Activated naive CD8-positive, alpha-beta T cell treated with anti-CD3 and anti-CD28 coated beads for 36 hours (primary cell): ENCODE results near the gene P2RX3. TPM values are rescaled to one million over a fixed set of nuclear protein-coding genes. Genes with fewer than 3 reads are reported as not detected.
A peak's percentile ranks its signal among the peaks of the same experiment; 100 is the strongest.

Experiments
- DNase-seq: peaks from one replicate; pipeline ENCODE4 v3.0.0; 2021
- H3K27ac Mint-ChIP-seq: one replicate; pipeline ENCODE4 v1.8.0; 2022; ENCODE audit warnings: mild to moderate bottlenecking, moderate library complexity, mixed read lengths
- H3K27me3 Mint-ChIP-seq: one replicate; pipeline ENCODE4 v1.8.0; 2022; ENCODE audit warnings: mild to moderate bottlenecking, mixed read lengths
- H3K36me3 Mint-ChIP-seq: one replicate; pipeline ENCODE4 v1.8.0; 2021; ENCODE audit warnings: mild to moderate bottlenecking, mixed read lengths
- H3K4me1 Mint-ChIP-seq: one replicate; pipeline ENCODE4 v1.8.0; 2021; ENCODE audit warnings: mixed read lengths
- H3K4me3 Mint-ChIP-seq: one replicate; pipeline ENCODE4 v1.8.0; 2022; ENCODE audit warnings: mild to moderate bottlenecking, moderate library complexity, mixed read lengths
- H3K9me3 Mint-ChIP-seq: one replicate; pipeline ENCODE4 v1.8.0; 2022; ENCODE audit warnings: mixed read lengths
- total RNA-seq, 2 experiments: library from RNA; stranded (reverse); gene quantifications; one replicate each; pipeline ENCODE4 v1.2.3, GENCODE V29; 2021

Gene P2RX3
- total RNA-seq, 2 experiments from 2014 or later = not detected

DNA sequence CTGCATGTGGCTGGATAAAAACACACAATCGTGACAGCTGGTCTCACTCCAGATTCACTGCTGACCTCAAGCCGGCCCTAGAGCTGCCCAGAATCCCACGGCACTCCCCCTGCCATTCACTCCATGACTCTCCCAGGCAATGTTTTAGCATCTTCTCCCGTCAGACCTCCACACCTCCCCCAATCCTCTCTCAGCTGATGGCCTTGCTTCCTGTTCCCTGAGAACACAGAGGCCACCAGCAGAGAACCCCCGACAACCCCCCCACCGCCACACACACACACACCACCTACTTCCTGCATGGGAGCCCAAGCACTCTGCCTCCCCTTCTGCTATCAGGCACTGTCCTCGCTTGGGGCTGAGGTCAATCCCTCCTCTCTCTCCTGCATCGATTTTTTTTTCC is 22.7 kb upstream of the P2RX3 start:
- Mint-ChIP-seq H3K27ac (no peak overlapping the region), H3K36me3 (peaks cover 10% of the 10 kb centered on the region), H3K27me3 (no peaks in the 10 kb centered on the region), H3K4me1 (peaks cover 9% of the 10 kb centered on the region), H3K4me3 (no peak overlapping the region), H3K9me3 (no peaks in the 10 kb centered on the region)
- DNase-seq = no peak

DNA sequence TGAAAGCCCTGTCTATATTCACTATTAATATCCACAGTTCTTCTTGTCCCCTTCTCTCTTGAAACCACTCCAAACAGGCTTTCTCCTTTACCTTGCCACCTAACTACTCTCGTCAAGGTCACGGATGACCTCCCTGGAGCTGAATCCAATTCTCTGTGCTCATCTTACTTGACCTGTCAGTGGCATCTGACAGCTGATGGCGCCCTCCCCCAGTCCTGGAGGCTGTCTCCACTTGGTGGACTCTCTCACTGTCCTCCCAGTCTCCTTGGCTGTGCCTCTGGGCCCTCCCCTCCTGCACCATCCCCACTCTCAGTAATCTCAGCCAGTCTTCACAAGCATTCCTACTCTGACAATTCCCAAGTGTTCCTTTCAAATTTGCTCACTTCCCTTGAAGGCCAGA is 22.1 kb upstream of the P2RX3 start:
- peaks cover 4% of the 10 kb centered on the region for H3K4me1 Mint-ChIP-seq
- H3K27ac Mint-ChIP-seq = no peak overlapping the region
- DNase-seq = no peak
- no peaks in the 10 kb centered on the region for H3K9me3 Mint-ChIP-seq
- no peak overlapping the region for H3K4me3 Mint-ChIP-seq
- peaks cover 14% of the 10 kb centered on the region for H3K36me3 Mint-ChIP-seq
- H3K27me3 Mint-ChIP-seq = no peaks in the 10 kb centered on the region

DNA sequence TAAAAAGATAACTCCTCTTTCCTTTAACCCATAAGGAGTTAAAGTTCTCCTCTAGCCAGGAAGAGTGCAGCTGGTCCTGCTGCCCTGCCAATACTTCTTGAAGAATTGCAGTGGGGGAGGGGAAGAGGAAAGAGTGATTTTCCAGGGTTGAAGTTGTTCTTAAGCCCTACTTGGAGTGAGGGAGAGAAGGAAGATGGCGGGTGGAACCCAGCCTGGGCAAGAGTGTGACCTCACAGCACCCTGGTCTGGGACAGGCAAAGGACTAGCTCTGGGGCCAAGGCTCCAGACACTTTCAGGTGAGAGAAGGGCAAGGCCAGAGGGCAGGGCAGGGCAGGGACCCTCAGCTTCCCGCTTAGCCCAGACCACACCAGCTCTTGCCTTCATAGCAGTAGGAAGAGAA is 20.0 kb upstream of the P2RX3 start:
- no peak for DNase-seq
- no peaks in the 10 kb centered on the region for H3K27me3 Mint-ChIP-seq
- H3K36me3 Mint-ChIP-seq = peaks cover 11% of the 10 kb centered on the region
- H3K4me1 Mint-ChIP-seq = peaks cover 6% of the 10 kb centered on the region
- H3K9me3 Mint-ChIP-seq = no peaks in the 10 kb centered on the region
- no peak overlapping the region for H3K27ac Mint-ChIP-seq
- H3K4me3 Mint-ChIP-seq = no peak overlapping the region

DNA sequence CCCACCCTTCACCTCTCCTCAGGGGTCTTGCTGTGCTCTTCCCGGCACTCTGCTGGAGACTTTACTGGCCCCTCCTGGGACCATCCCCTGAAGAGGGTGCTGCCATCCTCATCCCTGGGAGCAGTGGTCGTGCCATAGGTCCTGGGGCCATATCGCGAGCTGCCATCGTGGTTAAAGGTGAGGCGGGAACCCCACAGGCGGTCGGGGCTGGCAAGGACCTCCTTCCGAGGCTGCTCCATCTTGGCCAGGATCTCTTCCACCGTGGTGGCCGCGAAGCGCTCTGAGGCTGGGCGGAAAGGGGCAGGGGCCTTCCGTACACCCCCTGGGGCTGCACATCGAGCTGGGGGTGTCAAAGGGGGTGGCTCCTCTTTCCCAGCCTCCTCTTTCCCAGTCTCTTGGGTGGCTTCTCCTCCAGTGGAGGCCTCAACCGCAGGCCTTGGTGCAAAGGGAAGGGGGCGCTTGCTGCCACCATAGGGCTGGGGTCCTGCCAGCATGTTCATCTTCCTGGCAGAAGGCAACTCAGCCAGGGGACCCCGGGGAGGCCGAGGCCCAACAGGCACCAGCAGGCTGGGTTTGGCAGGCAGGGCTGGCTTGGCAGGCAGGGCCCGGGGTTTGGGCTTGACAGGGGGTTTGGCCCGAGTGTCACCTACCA is 18.0 kb upstream of the P2RX3 start:
- peaks cover 8% of the 10 kb centered on the region for H3K36me3 Mint-ChIP-seq
- no peak overlapping the region for H3K4me3 Mint-ChIP-seq

DNA sequence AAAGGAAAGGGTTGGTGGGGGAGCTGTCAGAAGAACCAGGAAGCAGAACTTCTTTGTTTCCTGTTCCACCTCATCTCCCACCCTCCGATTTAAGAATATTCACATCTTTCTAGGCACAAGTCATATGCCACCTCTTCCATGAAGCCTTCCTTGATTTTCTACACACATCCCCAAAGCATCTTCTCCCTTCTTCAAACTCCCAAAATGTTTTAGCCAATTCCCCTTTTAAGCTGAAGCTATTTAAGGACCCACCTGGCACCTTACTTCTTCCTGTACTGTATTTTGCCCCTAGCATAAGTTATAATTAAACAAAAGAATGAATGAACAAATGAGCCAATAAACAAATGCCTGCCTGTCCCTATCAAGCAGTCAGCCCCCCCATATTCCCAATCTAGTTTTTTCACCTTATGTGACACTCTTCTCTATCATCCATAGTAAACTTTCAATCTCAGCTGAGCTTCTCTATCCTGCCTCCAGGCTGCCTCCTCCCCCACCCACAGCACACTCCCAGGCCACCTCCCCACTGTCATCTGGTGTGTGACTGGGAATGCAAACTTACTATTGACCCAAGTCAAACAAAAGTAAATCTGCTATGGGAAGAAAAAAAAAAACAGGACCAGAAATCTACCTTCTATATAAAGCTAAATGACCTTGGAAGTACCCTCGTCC is 17.3 kb upstream of the P2RX3 start:
- H3K27ac Mint-ChIP-seq = no peak overlapping the region
- peaks cover 20% of the 10 kb centered on the region for H3K4me1 Mint-ChIP-seq
- no peak for DNase-seq
- H3K36me3 Mint-ChIP-seq = peaks cover 14% of the 10 kb centered on the region
- no peaks in the 10 kb centered on the region for H3K27me3 Mint-ChIP-seq
- H3K4me3 Mint-ChIP-seq = no peak overlapping the region
- H3K9me3 Mint-ChIP-seq = no peaks in the 10 kb centered on the region

More for the DNA sequence above, 18.0 kb upstream of the P2RX3 start:
- Mint-ChIP-seq H3K27ac (no peak overlapping the region), H3K4me1 (peaks cover 13% of the 10 kb centered on the region), H3K9me3 (no peaks in the 10 kb centered on the region), H3K27me3 (no peaks in the 10 kb centered on the region)
- DNase-seq = no peak

DNA sequence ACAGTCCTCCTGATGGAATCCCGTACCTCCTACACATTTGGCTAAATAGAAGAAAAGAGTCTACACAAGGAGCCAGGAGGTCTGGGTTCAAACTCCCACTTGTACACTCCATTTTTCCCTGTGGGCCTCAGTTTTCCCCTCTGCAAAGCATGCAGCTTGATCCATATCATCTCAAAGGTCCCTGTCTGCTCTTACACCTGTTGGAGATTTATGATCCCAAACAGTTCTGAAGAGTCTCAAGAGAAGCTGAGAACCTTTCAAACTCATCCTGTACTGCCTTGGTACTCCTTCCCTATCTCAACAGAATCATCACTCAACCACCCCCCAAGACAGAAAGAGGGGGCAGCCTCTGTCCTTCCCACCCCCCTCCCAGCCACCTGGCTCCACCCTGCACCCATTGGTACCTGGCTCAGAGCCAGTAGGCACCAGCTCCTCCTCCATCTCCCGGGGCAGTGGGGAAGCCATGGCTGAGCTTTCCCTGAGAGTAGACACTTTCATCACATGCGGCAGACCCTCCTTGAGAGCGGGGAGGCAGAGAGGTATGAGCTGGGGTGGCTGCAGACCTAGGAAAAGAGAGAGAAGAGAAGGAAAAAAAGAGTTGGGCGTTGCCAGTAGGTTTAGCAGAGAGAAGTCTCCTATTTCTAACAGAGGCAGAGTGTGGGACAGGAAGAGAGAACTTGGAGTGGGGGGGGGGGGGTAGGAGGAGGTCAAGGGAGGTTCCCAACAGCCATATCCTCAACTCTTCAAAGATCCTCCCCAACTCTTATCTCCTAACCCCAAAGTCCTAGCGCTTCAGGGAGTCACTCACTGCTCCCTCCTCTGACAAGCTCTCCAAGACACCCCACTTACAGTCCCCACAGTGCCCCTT is 16.5 kb upstream of the P2RX3 start:
- H3K27ac Mint-ChIP-seq = no peak overlapping the region
- DNase-seq = no peak
- H3K4me3 Mint-ChIP-seq = no peak overlapping the region
- peaks cover 22% of the 10 kb centered on the region for H3K36me3 Mint-ChIP-seq
- no peaks in the 10 kb centered on the region for H3K9me3 Mint-ChIP-seq
- peaks cover 28% of the 10 kb centered on the region for H3K4me1 Mint-ChIP-seq
- no peaks in the 10 kb centered on the region for H3K27me3 Mint-ChIP-seq

DNA sequence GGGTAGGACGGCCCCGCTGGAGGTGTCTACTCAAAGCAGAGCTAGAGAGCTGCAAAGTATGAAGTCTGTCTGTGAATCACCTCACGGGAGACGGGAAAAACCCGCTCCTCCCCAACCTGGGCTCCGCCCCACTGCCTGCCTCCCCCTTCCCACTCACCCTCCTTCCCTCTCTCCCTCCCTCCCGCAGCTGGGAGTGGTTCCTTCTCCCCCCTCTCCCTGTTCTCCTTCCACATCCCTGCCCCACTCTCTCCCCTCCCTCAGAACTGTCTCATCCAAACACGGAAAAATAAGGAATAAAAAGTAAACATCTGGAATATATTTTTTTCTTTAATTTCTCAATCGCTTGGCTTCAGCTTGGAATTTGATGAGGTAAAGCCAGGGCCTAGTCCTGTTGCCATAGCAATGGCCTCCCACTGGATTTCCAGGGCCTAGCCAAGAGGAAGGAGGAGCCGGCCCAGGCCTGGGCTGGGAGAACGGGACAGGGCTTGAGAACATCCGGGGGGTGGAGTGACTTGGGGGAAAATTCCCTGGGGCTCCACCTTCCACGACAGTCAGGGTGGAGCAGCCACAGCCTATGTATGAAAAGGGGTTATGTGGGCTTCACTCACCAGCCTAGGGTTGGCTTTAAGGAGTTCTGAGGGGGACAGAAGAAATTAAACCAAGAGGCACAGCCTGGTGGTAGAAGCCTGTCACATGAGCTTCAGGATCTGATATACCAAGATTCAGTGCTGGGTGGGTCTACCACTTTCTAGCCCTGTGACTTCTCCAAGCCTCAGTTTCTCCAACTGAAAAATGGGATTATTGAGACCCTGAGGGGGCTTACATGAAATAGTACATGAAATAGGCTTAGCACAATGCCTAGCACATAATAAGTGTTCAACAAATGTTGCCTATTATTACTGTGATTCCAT is 15.6 kb upstream of the P2RX3 start:
- Mint-ChIP-seq H3K27me3 (no peaks in the 10 kb centered on the region), H3K9me3 (no peaks in the 10 kb centered on the region), H3K36me3 (peaks cover 31% of the 10 kb centered on the region), H3K4me1 (peaks cover 30% of the 10 kb centered on the region), H3K4me3 (peak overlapping the region; percentile 29), H3K27ac (no peak overlapping the region)
- DNase-seq = peak; percentile 15

DNA sequence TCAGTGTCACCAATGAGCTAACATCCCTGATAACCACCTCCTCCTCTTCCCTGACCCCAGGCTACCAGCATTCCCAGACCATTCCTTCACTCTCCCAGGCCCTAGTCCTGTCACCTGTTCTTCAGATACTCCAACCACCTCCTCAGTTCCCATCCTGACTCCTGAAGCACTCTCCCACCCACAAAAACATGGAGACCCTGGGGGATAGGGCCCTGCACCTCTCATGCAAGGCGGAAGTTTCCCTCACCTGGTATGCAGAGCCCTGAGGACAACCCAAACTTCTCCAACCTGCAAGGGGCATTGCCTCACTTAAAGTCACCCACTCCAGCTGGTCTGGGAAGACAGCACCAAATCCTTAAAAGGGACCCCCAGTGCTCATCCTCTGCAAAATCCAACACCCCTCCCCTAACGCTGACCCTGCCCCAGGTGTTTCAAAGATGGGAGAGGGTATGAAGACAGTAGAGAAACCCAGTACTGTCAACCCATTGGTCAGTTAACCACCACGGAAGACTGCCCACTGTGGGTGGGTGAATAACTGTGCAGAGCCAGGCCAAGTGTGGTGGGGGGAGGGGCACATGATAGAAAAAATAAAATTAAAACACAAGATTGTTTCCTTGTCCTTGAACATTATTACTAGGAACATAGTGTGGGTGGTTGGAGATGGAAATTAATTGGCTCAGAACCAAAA is 14.8 kb upstream of the P2RX3 start:
- peak overlapping the region; percentile 83 for H3K4me3 Mint-ChIP-seq
- peaks cover 36% of the 10 kb centered on the region for H3K36me3 Mint-ChIP-seq
- H3K9me3 Mint-ChIP-seq = no peaks in the 10 kb centered on the region
- peak overlapping the region; percentile 53 for H3K27ac Mint-ChIP-seq
- H3K4me1 Mint-ChIP-seq = peaks cover 30% of the 10 kb centered on the region
- no peak for DNase-seq
- no peaks in the 10 kb centered on the region for H3K27me3 Mint-ChIP-seq

DNA sequence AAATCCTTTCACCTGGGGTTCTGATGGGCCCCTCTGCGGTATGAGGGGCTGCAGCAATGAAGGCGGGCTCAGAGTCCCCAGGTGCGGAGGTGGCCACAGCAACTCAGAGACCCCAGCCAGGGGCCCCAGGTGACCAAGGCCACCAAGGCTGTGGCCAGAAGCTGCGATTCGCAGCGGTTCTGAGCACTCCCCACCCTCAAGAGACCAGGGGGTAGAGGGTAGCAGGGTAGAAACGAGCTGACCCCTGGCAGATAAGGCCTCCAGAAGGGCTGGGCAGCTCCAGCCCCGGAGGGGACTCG is 14.3 kb upstream of the P2RX3 start:
- DNase-seq = no peak
- Mint-ChIP-seq H3K36me3 (peaks cover 41% of the 10 kb centered on the region), H3K4me3 (peak overlapping the region; percentile 83), H3K4me1 (peaks cover 32% of the 10 kb centered on the region), H3K27me3 (no peaks in the 10 kb centered on the region), H3K27ac (peak overlapping the region; percentile 79), H3K9me3 (no peaks in the 10 kb centered on the region)

DNA sequence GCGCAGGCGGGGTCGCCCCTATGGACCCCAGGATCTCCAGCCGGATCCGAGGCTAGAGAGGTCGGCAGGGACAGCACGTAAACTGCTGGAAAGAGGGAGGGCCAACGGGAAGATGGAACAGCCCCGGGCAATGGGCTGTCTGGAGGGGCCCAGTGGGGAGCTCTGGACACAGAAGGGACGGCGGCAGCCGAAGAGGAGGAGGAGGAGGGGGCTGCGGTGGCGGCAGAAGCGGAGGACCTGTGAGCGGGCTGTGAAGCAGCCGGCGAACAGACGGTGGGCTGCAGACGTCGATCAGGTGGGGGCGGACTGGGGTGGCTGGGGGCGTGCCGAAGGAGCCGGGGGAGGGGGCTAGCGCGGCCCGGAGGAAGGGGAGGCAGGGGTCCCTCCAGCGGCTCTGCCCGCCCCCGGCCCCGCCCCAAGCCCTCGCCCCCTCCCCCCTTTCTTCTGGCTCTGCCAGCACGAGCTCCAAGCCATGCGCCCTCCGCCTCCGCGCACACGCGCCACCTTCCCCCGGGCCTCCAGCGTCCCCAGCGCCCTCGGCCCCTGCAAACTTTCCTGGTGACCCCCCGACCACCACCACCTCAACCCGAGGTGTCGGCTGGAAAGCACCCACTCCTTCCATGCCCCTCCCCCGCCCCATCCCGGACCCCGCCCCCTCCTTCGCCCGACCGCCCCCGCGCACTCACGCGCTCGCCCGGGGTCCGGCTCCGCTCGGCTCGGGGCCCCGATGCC is 13.8 kb upstream of the P2RX3 start:
- DNase-seq = peak; percentile 21
- H3K4me1 Mint-ChIP-seq = peaks cover 34% of the 10 kb centered on the region
- peak overlapping the region; percentile 83 for H3K4me3 Mint-ChIP-seq
- no peaks in the 10 kb centered on the region for H3K9me3 Mint-ChIP-seq
- no peaks in the 10 kb centered on the region for H3K27me3 Mint-ChIP-seq
- peak overlapping the region; percentile 79 for H3K27ac Mint-ChIP-seq
- peaks cover 41% of the 10 kb centered on the region for H3K36me3 Mint-ChIP-seq

DNA sequence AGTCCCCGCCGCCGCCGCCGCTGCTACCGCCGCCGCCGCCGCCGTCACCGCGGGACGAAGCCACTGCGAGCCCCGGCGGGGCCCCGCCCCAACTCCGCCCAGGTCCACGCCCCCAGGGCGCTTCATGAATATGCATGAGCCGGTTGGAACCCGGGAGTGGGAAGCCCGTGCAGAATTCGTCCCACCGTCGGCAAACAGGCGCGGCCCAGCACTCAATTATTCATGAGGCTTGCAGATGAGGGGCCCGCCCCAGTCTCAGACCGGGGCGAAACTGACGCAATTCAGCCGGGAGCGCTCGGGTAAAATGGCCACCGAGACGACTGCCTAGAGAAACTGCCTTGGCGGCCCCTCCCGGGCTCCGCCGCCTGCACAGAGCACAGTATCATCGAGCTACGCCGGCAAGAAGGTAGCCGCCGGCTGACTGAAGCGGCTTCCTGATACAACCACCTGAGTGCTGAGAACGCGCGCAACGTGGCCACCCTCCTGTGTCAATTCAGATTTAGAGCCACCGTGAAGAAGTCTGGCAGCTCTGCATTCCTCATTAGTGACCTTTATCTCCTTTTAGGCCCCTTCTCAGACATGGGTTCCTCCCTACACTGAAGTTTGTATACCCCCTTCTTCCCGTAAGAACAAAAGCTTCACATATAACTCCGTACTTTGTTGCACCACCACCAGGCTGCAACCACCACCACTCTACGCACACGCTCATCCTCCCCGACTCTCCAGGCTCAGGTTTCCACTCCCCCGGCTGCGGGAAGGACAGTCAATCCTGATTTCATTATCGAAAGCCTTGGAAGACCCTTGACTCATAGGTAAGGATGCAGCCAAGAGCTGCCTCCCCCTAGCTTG is 13.0 kb upstream of the P2RX3 start, which contains the start of gene TNKS1BP1:
Gene TNKS1BP1, minus strand, starts transcription at position 67 of the 849 bp plus-strand sequence. CDS start 3,067 bp downstream, outside the sequence.
- Mint-ChIP-seq H3K9me3 (no peaks in the 10 kb centered on the region), H3K27ac (peak within 1 kb of the TSS; percentile 92), H3K4me1 (peaks cover 40% of the 10 kb centered on the region), H3K27me3 (no peaks in the 10 kb centered on the region), H3K36me3 (peaks cover 48% of the 10 kb centered on the region), H3K4me3 (peak within 1 kb of the TSS; percentile 84)
- DNase-seq = peak; percentile 90

DNA sequence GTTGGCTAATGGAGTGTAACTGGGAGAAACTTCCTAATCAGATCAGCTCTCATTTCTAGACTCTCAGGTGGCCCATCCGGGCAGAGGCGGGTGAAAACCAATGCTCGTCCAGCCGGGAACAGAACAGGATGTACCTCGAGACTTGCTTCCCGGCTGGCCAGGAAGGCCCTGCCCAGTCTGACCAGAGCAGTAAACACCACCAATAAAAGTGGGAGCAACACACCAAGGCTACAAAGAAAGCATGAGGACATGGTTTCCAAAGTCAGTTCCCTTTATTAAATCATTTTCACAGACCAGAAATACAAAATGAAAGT is 12.5 kb upstream of the P2RX3 start:
- H3K27ac Mint-ChIP-seq = peak overlapping the region; percentile 92
- H3K4me3 Mint-ChIP-seq = peak overlapping the region; percentile 84
- DNase-seq = no peak
- H3K27me3 Mint-ChIP-seq = no peaks in the 10 kb centered on the region
- H3K36me3 Mint-ChIP-seq = peaks cover 54% of the 10 kb centered on the region
- H3K9me3 Mint-ChIP-seq = no peaks in the 10 kb centered on the region
- peaks cover 46% of the 10 kb centered on the region for H3K4me1 Mint-ChIP-seq

DNA sequence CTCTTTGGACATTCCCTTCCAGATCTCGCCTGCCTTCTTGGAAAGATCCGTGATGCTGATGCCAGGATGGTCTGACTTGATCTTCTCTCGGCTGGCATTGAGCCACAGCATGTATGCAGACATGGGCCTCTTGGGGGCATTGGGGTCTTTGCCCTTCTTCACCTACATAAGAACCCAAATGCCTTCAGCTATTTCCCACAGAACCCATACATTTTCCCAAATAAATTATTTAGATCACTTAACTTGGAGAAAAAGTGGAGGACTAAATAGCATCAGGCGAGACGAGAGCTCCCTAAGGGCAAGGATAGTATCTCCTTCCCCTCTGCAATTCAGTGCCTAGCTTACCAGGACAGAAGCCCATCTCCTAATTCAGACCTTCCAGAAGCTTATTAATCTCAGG is 10.4 kb upstream of the P2RX3 start:
- H3K27ac Mint-ChIP-seq = no peak overlapping the region

More for the DNA sequence above, 10.4 kb upstream of the P2RX3 start:
- Mint-ChIP-seq H3K27me3 (no peaks in the 10 kb centered on the region), H3K9me3 (no peaks in the 10 kb centered on the region), H3K4me3 (no peak overlapping the region), H3K36me3 (peaks cover 67% of the 10 kb centered on the region), H3K4me1 (peaks cover 51% of the 10 kb centered on the region)
- no peak for DNase-seq
